Activated naive CD4-positive, alpha-beta T cell (primary cell): Measurements from ENCODE around the gene RBMS1.

ENCODE experiments used
- DNase-seq, 4 experiments: peaks; one replicate each; lab custom pipeline; 2025; lab: John Stamatoyannopoulos, UW

Gene RBMS1

DNA sequence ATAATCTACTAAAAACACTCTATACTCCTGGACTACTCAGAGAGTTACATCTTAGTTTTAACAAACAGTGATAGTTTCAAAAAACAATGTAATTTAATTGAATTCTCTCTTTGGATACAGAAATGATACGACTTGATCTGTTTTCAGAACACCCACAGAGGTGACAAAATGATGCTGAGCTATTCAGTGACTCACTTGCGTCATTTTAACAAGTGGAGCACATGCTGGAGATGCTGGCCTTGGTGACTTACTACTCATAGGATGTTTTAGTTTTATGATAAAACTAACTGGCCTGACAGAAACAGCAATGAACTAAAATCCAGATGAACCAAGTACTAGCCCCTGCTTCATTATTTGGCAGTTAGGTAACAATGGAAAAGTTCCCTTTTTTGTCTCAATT is 192.2 kb downstream of the RBMS1 start:
- no peak for DNase-seq

DNA sequence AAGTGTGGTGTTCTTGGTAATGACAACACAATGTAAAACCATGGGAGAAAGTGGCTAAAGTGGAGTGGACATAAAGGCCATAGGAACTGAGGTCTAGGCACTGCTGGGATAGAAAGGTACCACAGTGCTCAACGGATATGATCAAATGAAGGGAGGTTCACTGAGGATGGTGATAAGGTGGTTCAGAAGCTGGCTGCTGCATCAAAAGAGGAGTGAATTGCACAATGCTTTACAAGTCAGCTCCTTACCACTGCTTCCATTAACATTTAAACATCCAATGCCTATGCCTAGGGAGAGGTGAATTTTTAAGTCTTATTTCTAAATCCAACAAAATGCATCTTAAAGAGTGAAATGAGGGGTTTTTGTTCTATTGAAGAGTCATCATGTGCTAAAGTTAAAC is 193.4 kb downstream of the RBMS1 start:
- no peak for DNase-seq

DNA sequence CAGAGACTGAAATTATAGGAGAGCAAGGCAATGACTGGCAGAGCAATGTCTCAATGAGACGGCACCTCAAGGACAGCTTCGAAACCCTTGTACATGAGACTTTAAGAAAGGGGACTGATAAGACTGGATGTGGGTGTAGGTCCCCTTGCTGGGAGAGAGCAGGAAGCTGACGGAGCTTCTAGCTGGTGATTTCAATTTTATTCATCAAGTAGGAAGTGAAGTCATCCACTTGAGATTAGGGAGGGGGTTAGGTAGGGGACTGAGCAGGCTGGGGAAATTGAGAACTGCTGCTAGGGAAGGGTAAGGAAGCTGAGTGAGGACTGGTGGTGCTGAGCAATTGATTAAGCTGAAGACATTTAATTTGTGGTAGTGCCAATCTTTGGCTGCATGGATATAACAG is 194.1 kb downstream of the RBMS1 start:
- DNase-seq, result no peak

DNA sequence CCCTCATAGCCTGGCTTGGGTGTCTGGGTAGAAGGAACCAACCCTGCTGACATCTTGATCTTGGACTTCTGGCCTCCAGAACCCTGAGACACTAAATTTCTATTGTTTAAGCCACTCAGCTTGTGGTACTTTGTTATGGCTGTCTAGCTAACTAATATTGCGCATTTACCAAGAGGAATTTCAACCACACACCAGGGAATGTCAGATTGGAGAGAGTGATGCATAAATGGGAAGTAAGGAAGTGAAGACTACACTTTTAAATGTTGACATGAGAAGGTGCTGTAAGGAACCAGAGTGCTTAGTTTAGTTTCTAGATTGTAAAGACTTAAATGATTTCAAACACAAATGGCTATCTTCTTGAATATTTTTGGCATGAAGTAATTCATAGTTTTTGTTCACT is 194.6 kb downstream of the RBMS1 start:
- DNase-seq, result no peak

DNA sequence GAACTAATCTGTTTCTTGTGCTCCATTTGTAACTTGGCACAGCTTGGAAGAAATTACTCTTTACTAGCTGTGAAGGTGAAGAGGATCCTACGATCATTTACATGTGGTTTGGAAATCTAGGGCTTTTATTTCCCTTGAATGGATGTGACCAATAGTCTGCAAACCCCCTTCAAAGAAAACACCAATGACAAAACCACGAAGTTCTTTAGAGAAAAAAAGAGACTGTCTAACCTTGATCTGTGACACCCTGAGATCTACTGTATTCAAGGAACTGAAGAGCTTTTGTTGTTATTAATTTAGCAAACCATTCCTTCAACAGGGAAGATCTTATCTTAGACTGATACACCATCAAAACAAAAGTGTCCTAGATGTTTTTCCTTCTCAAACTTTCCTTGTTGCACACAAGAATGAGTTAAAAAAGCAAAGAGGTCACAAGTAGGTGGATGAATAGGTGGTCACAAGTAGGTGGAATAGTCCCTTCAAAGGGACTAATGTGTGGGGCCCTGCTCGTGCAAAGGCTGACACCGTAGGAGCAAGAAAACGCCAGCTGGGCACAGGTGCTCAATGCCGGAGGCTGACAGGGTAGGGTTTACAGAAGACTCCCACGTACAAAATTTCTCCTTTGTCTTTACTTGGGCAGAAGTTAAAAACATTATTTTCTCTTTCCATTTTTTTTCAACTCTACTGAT is 197.9 kb downstream of the RBMS1 start:
- DNase-seq, result no peak

DNA sequence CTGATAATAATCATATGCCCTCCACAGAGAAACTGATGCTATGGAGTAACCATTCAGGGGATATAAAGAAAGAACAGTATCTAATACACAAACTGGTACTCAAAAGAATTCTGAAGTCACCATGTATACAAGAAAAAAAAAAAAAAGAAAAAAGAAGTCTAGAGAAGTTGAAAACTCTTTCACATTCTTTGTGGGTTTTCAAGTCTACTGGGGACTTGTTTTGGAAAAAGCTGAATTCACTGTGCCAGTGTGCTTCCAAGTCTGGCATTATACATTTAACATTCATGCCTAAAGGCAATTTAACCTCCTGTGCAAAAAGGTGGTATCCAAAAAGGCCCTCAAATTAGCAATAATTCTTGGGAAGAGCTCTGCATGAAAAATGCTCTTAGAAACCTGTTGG is 198.7 kb downstream of the RBMS1 start:
- no peak for DNase-seq

DNA sequence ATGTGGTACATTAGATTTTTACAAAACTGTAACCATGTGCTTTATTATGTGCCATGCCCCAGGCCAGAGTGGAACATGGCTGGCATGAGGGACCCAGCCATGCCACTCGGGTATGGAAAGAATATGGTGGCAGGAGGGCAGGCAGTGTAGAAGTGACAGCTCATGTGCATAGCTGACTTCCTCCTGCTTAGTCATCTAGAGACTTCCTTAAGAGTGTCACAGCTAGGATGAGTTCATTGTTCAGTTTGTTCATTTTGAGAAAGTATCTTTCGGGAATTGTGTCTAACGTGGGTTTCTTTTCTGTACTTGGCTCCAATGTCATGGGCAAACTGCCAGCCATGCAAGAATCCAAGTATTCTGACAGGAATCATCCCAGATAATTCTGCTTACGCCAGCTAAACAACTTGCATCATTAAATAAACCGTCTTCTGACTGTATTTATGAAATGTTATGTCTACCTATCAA is 199.2 kb downstream of the RBMS1 start:
- no peak for DNase-seq

DNA sequence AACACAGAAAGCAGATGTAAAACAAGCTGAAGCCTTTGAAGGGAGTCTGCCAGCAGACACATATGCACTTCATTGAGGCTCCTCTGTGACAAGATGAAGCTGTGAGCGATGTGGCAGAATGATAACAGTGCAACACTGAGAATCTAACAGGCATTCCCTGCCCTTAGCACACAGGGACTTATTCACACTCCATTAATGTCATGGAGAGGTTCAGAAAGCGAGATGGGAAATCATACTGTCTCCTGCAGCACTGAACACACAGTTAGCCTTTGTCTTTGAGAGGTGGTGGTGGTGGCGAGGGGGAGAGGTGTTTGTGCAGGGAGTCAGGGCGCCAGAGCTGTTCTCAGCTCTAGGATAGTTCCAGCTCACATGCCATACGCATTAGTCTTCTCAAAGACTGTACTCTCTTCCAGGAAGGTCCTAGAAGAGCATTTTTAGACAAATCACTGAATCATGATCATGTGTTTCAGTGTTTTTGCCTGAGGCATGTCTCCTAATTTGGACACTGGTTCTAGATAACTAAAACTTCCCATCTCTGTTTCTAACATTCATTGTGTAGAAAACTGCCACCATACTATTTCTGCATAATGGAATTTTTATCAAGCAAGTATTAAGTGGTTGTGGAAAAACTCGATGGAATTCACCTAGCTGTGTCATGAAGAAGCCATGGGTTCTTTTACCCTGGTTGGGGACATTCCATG is 200.1 kb downstream of the RBMS1 start:
- DNase-seq, result no peak

DNA sequence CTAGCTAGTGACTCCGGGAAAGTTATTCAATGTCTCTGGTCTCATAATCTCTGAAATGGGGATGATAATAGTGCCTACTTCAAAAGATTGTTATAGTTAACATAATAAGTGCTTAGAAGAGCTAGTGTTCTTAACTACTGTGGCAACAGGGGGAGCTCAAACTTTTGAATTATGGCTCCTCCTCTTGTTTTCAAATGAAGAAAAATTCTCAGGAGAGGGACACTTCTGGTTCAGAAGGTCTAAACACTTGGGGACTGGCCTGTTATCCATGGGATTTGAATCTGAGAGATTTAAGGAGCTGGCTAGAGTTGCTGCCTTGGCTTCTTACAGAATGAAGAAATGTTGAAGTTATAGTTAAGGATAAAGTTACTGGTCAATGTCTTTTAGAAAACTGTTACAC is 201.4 kb downstream of the RBMS1 start:
- DNase-seq, result no peak

DNA sequence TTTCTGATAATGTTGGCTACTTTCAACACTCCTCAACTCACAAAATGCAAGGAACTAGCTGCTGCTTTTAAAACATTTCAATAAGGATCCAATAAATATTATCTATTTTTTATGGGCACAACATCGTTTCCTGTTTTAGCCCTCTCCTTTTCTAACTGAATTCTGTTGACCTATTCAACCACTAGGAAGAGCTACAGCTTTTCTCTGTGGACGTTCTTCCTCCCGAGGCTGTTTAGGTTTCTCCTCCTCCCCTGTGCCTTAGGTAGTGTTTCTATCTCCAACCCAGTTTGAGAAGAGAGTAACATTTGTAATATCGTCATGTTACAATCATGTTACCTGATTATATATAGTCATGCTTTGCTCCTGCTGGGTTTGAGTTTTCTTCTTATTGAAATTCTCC is 202.2 kb downstream of the RBMS1 start:
- no peak for DNase-seq

DNA sequence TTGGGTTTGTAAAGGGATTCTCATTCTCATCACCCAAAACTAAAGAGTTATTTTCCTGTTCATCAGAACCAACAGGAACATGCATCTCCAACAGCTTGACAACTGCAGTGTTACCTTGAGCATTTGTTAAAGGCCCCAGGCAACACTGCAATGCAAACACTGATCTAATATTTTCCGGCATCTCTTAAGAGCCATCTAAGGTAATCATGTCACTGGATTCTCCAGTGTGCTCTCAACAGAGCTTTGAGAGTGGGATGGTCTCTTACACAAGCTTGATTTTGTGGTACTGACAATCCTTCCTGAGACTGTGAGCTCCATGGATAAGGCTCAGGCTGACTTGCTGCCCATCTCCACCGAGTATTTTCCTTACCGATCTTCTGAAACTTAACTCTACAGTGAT is 203.0 kb downstream of the RBMS1 start:
- no peak for DNase-seq

DNA sequence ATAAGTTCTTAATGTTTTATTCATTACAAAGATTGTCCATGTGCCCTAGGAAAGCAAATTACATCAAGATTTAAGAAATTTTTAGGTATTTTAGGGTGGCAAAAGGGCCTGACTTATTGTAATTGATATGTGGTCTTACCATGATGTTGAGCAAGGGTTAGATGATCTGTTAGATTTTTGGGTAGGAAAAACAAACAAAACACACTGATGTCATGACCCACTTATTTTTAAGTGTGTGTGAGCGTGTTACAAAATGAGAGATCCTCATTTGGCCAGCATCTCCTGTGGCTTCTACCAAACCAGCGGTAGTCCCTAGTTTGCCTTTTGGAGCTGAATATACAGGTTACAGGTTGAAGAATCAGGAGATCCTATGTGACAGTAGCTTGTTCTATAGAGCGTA is 203.8 kb downstream of the RBMS1 start:
- DNase-seq, result no peak

DNA sequence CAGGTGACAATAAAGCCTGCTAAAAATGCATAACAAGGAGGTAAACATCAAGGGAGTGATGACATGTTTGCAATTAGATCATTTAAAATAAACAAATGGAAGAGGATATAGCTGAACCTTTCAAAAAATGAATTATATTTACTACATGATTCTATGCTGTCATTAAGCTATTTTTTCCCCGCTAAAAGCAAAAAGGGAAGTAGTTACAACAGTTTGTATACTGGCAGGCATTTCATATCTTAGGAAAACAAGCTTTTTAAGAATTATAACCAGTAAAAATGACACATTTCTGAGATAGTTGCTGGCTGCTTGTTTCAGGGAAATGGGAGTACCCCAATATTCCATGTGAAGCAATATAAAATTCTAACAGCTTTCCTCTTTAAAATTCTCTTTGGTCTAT is 204.5 kb downstream of the RBMS1 start:
- no peak for DNase-seq

DNA sequence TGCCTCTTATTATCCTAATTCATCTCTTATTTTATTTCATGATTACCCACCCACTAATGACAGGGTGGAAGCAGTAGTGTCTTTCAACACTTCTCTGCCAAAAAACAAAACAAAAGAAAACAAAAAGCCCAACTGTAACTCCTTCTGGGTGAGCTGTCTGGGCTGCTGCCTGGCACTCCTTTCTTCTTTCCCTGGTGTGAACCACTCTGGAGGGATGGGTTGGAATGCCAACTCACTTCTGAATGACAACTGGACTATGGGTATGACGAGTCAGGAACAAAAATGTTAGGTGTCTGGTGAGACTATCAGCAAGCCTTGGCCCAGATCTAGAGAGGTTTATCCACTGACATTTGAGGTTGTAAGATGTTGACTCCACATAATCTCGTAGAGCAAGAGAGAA is 205.3 kb downstream of the RBMS1 start:
- no peak for DNase-seq

DNA sequence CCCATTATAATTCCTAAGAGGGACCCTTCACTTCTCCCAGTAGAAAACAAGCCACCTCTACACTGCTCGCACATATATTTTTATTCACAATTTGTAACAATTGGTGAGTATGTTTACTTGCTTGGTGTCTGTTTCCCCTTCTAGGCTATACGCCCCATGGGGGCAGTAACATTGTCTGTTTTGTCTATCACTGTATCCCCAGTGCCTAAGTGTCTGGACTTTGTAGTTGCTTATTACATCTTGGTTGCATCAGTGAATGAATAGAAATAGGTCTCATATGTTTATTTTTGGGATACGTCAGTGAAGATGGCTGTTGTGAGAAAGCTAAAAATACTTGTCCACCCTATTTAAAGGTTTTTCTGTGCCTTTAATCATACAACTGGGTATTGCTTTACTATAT is 206.1 kb downstream of the RBMS1 start:
- no peak for DNase-seq

DNA sequence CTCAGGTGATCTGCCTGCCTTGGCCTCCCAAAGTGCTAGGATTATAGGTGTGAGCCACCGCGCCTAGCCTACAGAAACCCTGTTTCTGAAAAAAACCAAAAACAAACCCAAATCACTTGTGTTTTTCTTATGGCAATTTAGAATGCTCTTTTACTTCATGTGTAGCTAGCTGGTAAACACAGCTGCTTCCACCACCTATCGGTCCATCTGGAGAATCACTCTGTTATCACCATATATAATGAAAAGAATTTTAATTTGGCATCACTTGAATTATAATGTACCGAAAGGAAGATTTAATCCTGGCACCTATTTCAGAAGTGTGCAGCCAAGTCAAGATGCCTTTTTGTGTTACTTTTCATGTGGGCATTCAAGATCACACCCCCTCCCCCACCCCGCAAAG is 207.1 kb downstream of the RBMS1 start:
- DNase-seq, result no peak

DNA sequence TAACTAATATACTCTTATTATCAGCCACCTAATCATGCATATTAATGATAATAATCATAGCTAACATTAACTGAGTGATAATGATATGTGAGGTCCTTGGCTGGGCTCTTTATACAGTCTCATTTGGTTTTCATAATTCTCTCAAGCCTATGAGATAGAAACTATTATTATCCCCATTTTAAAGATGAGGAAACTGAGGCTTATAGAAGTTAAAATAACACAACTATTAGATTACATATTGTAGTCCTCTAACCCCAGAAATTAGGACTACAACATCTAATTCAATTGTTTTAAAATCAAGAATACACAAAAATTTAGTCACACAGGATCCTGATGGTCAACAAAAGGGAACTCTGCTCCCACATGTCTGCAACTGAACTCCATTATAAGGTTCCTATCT is 209.9 kb downstream of the RBMS1 start:
- DNase-seq, result no peak

DNA sequence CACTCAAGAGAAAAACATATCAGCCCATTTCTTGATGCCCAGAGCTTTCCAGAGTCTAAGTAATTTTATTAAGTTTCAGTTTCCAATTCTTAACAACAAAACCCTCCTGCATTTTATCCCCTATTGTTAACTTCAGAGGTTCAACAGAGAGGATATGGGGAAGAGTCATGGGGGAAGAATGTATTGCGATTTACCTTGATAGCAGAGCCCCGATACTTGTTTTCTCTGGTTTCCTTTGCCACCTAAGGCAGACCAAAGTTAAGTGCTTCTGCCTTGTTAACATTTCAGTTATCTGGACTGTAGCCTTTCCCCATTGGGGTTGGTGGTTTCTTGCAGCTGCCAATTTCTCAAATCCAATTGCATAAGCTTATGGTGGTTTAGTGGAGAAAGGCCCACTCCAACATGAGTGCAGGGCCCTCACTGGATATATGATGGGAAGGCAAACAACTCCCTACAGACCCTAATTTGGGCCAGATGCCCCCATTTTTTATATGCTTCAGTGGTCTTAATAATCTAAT is 211.5 kb downstream of the RBMS1 start:
- no peak for DNase-seq

DNA sequence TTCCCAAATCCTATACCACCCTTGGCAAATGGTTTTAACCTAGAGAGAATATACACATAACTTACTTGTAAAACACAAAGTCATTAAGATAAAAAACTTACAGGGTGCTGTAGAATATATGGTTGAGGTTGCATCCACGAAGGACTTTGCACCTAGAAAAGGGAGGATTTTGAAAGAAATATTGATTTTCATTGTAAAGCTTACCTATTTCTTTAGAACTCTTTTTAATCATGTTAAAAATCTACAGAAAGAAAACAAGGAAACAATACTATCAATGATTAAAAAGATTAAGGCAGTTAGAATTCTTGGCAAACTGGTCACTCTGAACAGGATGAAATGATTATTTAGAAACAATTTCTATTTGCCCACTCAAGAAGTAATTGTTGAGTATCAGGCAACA is 212.4 kb downstream of the RBMS1 start:
- no peak for DNase-seq

DNA sequence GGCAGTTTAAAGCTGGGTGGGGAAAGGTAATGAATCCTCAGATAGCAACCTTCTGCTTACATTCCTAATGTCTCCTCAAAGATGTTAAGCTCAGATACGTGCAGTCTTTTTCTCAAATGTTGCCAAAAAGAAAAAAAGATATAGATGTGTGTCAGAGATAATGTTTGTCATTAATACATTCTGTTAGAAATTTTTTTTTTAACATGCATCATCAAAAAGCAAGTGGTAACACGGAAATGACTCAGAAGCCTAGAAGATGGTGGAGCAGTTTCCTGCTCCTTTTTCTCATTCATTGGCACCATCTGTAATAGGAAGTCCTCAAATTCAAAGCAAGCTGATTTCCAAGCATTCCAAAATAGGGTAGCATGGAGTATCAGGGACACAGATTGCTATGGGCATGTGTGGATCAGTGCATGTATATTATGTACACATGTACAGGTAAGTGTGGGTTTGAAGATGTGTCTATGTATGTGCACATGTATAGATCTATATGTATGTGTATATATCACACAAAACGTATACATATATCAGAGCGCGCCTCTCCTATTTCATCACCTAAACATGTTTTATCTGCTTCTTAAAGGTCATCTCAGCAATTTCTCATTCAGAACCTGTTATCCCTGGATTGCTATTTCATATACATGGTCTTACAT is 213.7 kb downstream of the RBMS1 start:
- DNase-seq, result no peak

DNA sequence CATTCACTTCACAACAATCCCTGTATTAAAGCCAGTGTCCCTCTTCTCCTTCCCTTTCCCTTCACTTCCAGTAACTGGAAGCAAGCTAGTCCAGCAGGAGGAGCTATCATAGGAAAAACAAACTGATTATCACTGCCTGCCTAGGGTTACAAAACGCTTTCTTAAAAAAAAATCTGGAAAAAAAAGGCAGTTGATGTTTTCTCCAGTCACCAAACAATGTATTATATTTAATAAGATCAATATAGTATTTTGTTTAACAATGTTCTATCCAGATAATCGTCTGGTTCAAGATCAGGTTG is 214.8 kb downstream of the RBMS1 start:
- no peak for DNase-seq

DNA sequence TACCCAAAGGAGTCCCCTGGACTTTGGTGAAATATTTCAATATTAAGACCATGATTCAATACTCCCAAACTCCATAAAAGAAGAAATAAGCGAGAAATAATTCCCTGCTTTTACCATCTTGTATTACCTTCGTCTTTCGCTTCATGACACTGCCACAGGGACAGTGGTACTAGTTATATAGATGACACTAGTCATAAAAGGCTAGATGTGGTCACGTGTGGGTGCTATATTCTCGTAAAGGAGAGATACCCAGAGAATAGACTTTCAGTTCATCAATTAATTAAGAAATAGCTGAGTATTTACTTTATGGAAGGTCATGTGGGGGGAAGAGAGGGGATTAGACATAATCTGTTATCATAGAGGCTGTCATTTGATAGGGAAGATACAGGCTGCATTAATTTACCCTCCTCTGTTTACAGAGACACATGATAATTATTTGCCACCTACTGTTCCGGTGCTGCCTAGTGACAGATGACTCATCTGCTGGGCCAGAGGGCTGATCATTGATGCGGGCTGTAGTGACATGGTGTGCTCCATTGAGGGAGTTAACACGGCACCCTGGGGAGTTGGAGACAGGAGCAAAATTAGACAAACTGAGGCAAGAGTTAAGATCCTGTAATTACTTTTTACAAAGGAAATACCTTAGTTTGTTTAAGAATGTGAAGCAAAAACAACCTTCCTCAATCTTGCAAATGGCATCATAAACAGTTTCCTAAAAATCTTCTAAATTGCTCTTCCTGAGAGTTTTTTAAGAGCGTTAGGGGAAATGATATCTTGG is 215.3 kb downstream of the RBMS1 start:
- DNase-seq, result no peak

DNA sequence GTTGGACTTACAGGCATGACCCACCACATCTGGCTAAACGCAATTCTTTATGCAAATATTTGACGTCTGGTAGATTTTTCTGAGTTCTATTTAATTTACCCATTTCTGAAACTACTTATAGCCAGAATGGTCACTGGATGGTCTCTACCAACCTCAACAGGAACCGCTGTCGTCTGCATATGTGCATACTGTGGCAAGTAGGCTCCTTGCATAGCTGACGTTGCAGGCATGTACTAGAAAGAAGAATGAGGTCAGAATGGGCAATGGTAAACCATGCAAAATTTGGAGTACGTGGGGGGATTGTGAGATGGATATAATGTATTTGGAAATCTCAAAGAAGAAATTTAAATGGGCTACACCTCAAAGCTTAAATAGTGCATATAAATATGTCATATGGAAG is 216.5 kb downstream of the RBMS1 start:
- DNase-seq, result no peak
